ENCODE data around the gene SMARCA2. TPM values are rescaled to one million over a fixed set of nuclear protein-coding genes. Genes with fewer than 3 reads are reported as not detected.

SMARCA2 gene
- total RNA-seq, 6 donors from 2014 or later = 74.3 to 210 (median 139) TPM

DNA sequence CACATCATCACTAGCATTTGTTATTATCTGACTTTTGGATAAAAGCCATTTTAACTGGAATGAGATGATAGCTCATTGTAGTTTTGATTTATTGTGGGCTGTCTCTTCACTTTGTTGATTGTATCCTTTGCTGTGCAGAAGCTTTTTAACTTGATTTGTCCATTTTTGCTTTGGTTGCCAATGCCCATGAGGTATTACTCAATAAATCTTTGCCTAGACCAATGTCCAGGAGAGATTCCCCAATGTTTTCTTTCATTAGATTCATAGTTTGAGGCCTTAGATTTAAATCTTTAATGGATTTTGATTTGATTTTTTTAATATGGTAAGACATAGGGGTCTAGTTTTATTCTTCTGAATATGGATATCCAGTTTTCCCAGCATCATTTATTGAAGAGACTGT lies 28.8 kb upstream of the SMARCA2 start:
- Histone ChIP-seq H3K9me3 (no peaks in the 10 kb centered on the region), H3K36me3 (no peaks in the 10 kb centered on the region), H3K27ac (no peak overlapping the region), H3K4me1 (no peaks in the 10 kb centered on the region), H3K4me3 (no peak overlapping the region), H3K27me3 (no peaks in the 10 kb centered on the region)
- ATAC-seq (ENCODE audit: low FRiP score in 2 of 2) = no peak
- TF ChIP-seq POLR2AphosphoS5 (IDR thresholded peaks at IDR 0.05) (no peak), EP300 (IDR thresholded peaks at IDR 0.05) (no peak), POLR2A (IDR thresholded peaks at IDR 0.05) (no peak)
- TF ChIP-seq, protein P1, sequence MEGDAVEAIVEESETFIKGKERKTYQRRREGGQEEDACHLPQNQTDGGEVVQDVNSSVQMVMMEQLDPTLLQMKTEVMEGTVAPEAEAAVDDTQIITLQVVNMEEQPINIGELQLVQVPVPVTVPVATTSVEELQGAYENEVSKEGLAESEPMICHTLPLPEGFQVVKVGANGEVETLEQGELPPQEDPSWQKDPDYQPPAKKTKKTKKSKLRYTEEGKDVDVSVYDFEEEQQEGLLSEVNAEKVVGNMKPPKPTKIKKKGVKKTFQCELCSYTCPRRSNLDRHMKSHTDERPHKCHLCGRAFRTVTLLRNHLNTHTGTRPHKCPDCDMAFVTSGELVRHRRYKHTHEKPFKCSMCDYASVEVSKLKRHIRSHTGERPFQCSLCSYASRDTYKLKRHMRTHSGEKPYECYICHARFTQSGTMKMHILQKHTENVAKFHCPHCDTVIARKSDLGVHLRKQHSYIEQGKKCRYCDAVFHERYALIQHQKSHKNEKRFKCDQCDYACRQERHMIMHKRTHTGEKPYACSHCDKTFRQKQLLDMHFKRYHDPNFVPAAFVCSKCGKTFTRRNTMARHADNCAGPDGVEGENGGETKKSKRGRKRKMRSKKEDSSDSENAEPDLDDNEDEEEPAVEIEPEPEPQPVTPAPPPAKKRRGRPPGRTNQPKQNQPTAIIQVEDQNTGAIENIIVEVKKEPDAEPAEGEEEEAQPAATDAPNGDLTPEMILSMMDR (IDR thresholded peaks at IDR 0.05) = no peak
- no peak for DNase-seq

DNA sequence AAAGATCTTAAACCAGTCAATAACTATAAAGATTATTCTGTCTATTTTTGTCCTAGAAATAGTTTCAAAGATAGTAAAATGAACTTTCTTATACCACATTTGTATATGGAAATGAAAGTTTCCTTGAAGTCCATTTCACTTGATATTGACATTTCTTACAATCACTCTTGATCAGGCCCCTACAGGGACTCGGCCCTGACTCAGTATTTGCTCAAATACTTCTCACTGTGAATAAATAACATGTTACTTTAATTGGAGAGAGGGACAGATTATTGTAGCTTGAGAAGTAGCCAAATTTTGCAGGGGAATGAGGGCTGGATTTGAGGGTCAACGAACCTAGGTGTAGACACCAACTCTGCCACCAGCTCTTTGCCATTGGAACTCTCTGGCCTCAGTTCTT lies 25.6 kb upstream of the SMARCA2 start:
- TF ChIP-seq POLR2A (IDR thresholded peaks at IDR 0.05) = no peak
- no peak for TF ChIP-seq EP300 (IDR thresholded peaks at IDR 0.05)
- TF ChIP-seq, protein P1 (IDR thresholded peaks at IDR 0.05) = no peak
- TF ChIP-seq POLR2AphosphoS5 (IDR thresholded peaks at IDR 0.05) = no peak
- no peak overlapping the region for H3K27ac ChIP-seq
- H3K9me3 ChIP-seq = no peaks in the 10 kb centered on the region
- no peaks in the 10 kb centered on the region for H3K4me1 ChIP-seq
- no peak for ATAC-seq (ENCODE audit: low FRiP score in 2 of 2)
- H3K4me3 ChIP-seq = no peak overlapping the region
- no peaks in the 10 kb centered on the region for H3K27me3 ChIP-seq
- 70 to 77% methylated on average over 2 of the region's 2 CpGs for WGBS, 2 donors
- no peaks in the 10 kb centered on the region for H3K36me3 ChIP-seq
- DNase-seq = no peak

DNA sequence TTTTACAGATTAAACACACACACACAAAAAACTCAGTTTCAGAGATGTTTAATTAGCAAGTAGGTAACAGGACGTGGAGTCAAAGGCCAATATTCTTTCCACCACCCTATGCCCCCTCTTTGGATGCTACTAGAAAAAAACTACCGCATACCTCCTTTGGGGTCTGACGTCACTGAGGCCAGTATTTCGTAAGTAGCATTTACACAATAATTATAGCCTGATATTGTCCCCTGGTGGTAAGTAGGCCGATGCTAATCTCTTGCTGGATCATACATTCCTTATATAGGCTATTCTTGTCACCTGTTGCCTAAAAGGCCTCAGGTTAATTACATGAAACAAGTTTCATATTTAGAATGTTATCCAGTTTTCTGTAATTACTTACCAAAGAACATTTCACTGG lies 21.0 kb upstream of the SMARCA2 start:
- H3K27ac ChIP-seq = no peak overlapping the region
- H3K36me3 ChIP-seq = no peaks in the 10 kb centered on the region
- no peak overlapping the region for H3K4me3 ChIP-seq
- DNase-seq (no peak), ATAC-seq (ENCODE audit: low FRiP score in 2 of 2) (no peak)
- no peaks in the 10 kb centered on the region for H3K27me3 ChIP-seq
- WGBS, 2 donors = 63 to 77% methylated on average over 5 of the region's 5 CpGs
- TF ChIP-seq EP300 (IDR thresholded peaks at IDR 0.05) = no peak
- TF ChIP-seq, protein P1 (IDR thresholded peaks at IDR 0.05) = no peak
- TF ChIP-seq POLR2A (IDR thresholded peaks at IDR 0.05) = no peak
- no peak for TF ChIP-seq POLR2AphosphoS5 (IDR thresholded peaks at IDR 0.05)
- H3K9me3 ChIP-seq = no peaks in the 10 kb centered on the region
- H3K4me1 ChIP-seq = no peaks in the 10 kb centered on the region

DNA sequence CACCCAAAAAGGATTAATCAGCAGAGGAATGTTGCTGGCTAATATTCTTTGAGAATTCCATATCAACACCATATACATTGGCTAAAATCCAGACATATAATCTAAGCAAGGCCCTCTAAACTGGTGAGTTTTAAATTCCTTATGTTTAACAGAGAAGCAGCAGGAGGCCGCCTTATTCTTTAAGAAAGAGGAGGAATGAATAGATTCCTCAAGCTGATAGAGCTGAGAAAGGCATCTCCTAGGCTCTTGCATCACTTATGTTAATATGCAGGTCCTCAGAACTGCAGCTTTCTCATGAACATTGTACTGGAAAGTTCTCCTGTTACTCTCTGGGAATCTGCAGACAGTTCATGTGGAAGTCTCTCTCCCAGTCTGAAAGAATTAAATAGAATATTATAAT lies 20.1 kb upstream of the SMARCA2 start:
- ATAC-seq (ENCODE audit: low FRiP score in 2 of 2) = no peak
- Histone ChIP-seq H3K27me3 (no peaks in the 10 kb centered on the region), H3K27ac (no peak overlapping the region), H3K9me3 (no peaks in the 10 kb centered on the region), H3K36me3 (no peaks in the 10 kb centered on the region), H3K4me3 (no peak overlapping the region), H3K4me1 (no peaks in the 10 kb centered on the region)
- TF ChIP-seq, protein P1 (IDR thresholded peaks at IDR 0.05) = no peak
- TF ChIP-seq EP300 (IDR thresholded peaks at IDR 0.05) = no peak
- no peak for TF ChIP-seq POLR2A (IDR thresholded peaks at IDR 0.05)
- TF ChIP-seq POLR2AphosphoS5 (IDR thresholded peaks at IDR 0.05) = no peak
- 80 to 97% methylated on average over 1 of the region's 1 CpG for WGBS, 2 donors
- no peak for DNase-seq

DNA sequence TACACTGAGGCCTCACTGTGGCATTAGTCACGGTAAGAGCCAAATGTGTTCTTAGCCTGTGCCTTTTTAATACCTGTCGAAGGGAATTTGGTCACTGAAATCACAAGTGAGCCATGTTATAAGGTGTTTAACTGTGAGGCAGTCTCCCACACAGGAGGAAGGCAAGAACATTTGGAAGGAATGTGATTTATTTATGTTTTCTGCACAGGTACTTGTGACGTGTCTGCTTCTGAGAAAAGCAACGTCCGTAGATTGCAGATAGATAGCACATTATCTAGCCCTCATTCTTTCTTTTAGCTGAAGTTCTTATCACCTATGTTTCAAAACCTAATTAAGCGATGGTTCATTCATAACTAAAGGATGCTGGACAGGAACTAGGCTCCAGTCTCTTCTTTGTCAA lies 19.0 kb upstream of the SMARCA2 start:
- 88 to 91% methylated on average over 6 of the region's 6 CpGs for WGBS, 2 donors
- Histone ChIP-seq H3K4me1 (no peaks in the 10 kb centered on the region), H3K4me3 (no peak overlapping the region), H3K9me3 (no peaks in the 10 kb centered on the region), H3K36me3 (no peaks in the 10 kb centered on the region), H3K27me3 (no peaks in the 10 kb centered on the region), H3K27ac (no peak overlapping the region)
- DNase-seq = no peak
- no peak for ATAC-seq (ENCODE audit: low FRiP score in 2 of 2)
- TF ChIP-seq POLR2A (IDR thresholded peaks at IDR 0.05) (no peak), EP300 (IDR thresholded peaks at IDR 0.05) (no peak), POLR2AphosphoS5 (IDR thresholded peaks at IDR 0.05) (no peak)
- TF ChIP-seq, protein P1 (IDR thresholded peaks at IDR 0.05) = no peak

Data from upper lobe of left lung (tissue), 6 donors.